VCaP (cell line): ENCODE data around the gene CDC42.

Source experiments
- H3K27ac ChIP-seq: fragments of 450-650 bp; 2 replicates; pipeline ENCODE4 v1.5.1; 2017
- CTCF ChIP-seq: fragments of 450-650 bp; conservative IDR thresholded peaks from 2 replicates; pipeline ENCODE4 v1.5.1; 2017; ENCODE audit warnings: mild to moderate bottlenecking, moderate library complexity

CDC42 gene

GRCh38 chr1:22045604-22046228, 6.8 kb upstream of the CDC42 start:
- no peak overlapping the region for H3K27ac ChIP-seq
- TF ChIP-seq CTCF: no peak

GRCh38 chr1:22048351-22049192, 3.9 kb upstream of the CDC42 start:
- no peak overlapping the region for H3K27ac ChIP-seq
- TF ChIP-seq CTCF: no peak

- no peak for TF ChIP-seq CTCF
- H3K27ac ChIP-seq: no peak overlapping the region
Observed at GRCh38 chr1:22050330-22050729, 2.2 kb upstream of the CDC42 start.

- peak overlapping the region; percentile 96 for H3K27ac ChIP-seq
- no peak for TF ChIP-seq CTCF
Observed at GRCh38 chr1:22051607-22052114, 848 bp upstream of the CDC42 start.

GRCh38 chr1:22053017-22053860, 730 bp downstream of the CDC42 start:
- TF ChIP-seq CTCF: no peak
- H3K27ac ChIP-seq: peak overlapping the region; percentile 96

- TF ChIP-seq CTCF: no peak
- peak overlapping the region; percentile 96 for H3K27ac ChIP-seq
Observed at GRCh38 chr1:22053861-22054770, 1.6 kb downstream of the CDC42 start.
